Subcutaneous adipose tissue (tissue), 4 donors: ENCODE results near the gene LDB3. TPM values are rescaled to one million over a fixed set of nuclear protein-coding genes. Genes with fewer than 3 reads are reported as not detected.

ENCODE experiments used
- total RNA-seq, 4 donors: library from RNA; depleted of rRNA; stranded (reverse); fragments of >200 nt; gene quantifications; one replicate each; pipeline ENCODE4 v1.1.0, GENCODE V29; 2016
- TF ChIP-seq, protein P1 (sequence below): fragments of 450-650 bp; IDR thresholded peaks from one replicate; pipeline ENCODE4 v1.5.1; 2016; ENCODE audit warnings: low read depth, mild to moderate bottlenecking, control low read depth, antibody characterized with exemption, moderate library complexity

Gene LDB3
- total RNA-seq, 4 donors from 2014 or later: 0.51 to 12.1 (median 2.2) TPM

DNA sequence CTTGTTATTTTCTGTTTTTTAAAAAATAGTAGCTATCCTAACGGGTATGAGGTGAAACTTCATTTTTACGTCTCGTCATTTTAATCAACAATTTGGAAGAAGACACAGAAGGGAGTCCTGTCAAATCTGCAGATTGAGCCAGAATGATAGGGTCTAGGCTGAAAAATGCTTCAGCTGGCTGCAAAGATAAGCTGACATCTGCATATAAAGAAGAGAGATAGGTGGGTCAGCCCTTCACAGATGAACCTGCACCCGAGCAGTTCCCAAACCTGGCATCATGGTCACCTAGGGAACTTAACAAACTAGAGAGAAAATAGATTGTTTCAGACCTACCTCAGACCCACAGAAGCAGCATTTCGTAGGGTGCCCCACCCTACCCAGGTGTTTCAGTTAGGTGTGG, 52.9 kb downstream of the LDB3 start:
- TF ChIP-seq, protein P1, sequence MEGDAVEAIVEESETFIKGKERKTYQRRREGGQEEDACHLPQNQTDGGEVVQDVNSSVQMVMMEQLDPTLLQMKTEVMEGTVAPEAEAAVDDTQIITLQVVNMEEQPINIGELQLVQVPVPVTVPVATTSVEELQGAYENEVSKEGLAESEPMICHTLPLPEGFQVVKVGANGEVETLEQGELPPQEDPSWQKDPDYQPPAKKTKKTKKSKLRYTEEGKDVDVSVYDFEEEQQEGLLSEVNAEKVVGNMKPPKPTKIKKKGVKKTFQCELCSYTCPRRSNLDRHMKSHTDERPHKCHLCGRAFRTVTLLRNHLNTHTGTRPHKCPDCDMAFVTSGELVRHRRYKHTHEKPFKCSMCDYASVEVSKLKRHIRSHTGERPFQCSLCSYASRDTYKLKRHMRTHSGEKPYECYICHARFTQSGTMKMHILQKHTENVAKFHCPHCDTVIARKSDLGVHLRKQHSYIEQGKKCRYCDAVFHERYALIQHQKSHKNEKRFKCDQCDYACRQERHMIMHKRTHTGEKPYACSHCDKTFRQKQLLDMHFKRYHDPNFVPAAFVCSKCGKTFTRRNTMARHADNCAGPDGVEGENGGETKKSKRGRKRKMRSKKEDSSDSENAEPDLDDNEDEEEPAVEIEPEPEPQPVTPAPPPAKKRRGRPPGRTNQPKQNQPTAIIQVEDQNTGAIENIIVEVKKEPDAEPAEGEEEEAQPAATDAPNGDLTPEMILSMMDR: no peak

DNA sequence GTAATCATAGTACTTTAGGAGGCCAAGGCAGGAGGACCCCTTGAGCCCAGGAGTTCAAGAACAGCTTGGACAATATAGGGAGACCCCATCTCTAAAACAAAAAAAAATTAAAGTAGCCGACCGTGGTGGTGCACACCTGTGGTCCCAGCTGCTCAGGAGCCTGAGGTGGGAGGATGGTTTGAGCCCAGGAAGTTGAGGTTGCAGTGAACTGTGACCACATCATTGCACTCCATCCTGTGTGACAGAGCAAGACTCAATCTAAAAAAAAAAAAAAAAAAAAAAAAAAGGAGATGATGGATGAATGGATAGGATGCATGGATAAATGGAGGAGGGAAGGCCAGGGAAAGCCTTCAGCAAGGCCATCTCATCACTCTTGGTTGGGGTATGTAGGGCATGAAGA, 54.7 kb downstream of the LDB3 start:
- TF ChIP-seq, protein P1: no peak

DNA sequence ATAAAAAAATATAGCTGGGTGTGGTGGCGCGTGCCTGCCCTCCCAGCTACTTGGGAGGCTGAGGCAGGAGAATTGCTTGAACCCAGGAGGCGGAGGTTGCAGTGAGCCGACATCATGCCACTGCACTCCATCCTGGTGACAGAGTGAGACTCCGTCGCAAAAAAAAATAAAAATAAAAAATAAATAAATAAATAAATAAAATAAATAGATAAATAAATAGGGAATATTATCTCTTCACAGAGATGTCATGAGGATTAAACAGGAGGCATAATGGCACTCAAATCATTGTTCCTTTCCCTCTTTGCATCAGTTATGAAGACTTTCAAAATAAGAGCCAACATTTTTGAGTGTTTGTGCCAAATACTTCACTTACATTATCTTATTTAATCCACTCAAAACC, 56.1 kb downstream of the LDB3 start:
- TF ChIP-seq, protein P1: no peak

DNA sequence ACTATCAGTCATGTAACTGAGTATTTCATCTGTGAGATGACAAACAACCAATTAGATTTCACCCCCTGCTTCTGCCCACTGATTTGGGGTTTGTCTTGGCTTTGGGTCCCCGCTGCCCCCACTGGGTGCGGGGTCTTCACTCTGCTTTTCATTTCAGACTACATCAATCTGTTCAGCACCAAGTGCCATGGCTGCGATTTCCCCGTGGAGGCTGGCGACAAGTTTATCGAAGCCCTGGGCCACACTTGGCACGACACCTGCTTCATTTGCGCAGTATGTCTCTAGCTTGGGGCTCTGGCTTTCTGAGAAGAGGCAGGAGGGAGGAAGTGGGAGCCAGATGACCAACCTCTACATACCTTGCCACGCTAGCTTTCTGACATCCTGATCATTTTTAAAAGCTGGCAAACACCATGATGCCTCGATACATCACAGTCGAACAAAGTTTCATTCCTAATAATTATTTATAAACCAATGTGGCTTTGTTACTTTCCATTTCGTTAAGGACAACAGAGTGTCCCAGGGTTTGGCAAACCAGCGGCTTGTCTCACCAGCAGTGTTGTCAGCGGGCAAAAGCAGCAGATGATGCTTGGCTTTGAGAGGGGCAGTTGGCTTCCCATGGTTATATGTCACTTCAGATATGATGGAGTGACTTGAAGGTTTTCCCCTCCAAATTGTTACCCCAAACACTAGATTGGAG, 57.8 kb downstream of the LDB3 start:
- TF ChIP-seq, protein P1: no peak

DNA sequence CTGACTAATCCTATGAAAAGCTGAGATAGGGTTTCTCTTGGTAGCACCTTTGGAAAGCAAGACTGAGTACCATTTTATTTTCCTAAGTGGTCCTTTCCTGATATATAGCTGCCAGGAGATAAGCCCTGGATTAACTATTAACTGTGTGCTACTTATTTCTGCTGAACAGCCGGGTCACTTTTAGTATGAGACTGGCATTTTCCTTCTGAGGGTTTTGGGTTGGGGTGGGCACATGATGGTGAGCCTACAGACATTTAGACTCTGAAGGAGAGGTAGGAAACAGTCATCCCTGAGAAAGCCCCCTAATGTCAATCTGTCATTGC, 58.3 kb downstream of the LDB3 start:
- TF ChIP-seq, protein P1: no peak

DNA sequence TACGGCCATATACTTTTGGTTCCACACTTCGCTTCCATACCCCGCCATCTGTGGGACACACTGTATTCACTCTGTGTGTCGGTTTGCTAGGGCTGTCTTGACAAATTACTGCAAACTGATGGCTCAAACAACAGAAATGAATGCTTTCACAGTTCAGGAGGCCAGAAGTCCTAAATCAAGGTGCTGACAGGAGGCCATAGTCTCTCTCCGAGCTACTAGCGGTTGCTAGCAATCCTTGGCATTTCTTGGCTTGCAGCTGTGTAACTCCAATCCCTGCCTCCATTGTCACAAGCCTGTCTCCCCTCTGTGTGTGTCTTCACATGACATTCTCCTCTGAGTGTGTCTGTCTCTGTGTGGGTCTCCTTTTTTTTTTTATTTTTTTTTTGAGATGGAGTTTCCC, 59.2 kb downstream of the LDB3 start:
- TF ChIP-seq, protein P1: no peak

DNA sequence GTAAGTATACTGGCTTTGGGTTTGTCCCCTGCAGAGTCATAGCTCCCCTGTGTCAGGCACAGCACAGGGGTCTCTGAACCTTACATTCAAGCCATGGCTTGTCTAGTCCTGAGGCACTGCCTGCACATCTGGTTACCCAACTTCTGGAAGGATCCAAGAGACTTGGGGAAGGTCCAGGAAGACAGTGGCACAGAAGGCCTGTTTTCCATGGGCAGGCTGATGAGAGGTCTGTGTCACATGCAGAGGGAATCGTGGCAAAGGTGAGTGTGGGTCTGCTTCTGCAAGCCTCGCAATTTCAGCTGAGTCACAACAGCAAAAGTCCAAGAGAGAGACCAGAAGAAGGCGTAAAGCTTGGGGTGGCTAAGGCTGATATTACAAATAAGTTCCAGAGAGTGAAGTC, 59.7 kb downstream of the LDB3 start:
- TF ChIP-seq, protein P1: no peak
